ENCODE measurements around the gene TNFAIP1.

Gene TNFAIP1

GRCh38 chr17:28385406-28385805 lies 49.8 kb downstream of the TNFAIP1 start:
- H3K4me3 ChIP-seq (ENCODE audit: low read length): no peak overlapping the region
- no peak for DNase-seq (ENCODE audit: low read depth)
- TF ChIP-seq CTCF (conservative IDR thresholded peaks at IDR 0.05; ENCODE audit: low read depth, low read length): no peak

- no peak for TF ChIP-seq CTCF (conservative IDR thresholded peaks at IDR 0.05; ENCODE audit: low read depth, low read length)
- H3K4me3 ChIP-seq (ENCODE audit: low read length): no peak overlapping the region
- DNase-seq (ENCODE audit: low read depth): no peak
These were observed 50.8 kb downstream of the TNFAIP1 start for GRCh38 chr17:28386391-28386790.

- no peak overlapping the region for H3K4me3 ChIP-seq (ENCODE audit: low read length)
- TF ChIP-seq CTCF (conservative IDR thresholded peaks at IDR 0.05; ENCODE audit: low read depth, low read length): no peak
- no peak for DNase-seq (ENCODE audit: low read depth)
These were observed 52.5 kb downstream of the TNFAIP1 start for GRCh38 chr17:28388106-28388505.

- TF ChIP-seq CTCF (conservative IDR thresholded peaks at IDR 0.05; ENCODE audit: low read depth, low read length): no peak
- no peak overlapping the region for H3K4me3 ChIP-seq (ENCODE audit: low read length)
- no peak for DNase-seq (ENCODE audit: low read depth)
These were observed 54.6 kb downstream of the TNFAIP1 start for GRCh38 chr17:28390141-28390540.

GRCh38 chr17:28390563-28390962 lies 55.0 kb downstream of the TNFAIP1 start:
- no peak overlapping the region for H3K4me3 ChIP-seq (ENCODE audit: low read length)
- no peak for TF ChIP-seq CTCF (conservative IDR thresholded peaks at IDR 0.05; ENCODE audit: low read depth, low read length)
- DNase-seq (ENCODE audit: low read depth): no peak

- no peak for DNase-seq (ENCODE audit: low read depth)
- TF ChIP-seq CTCF (conservative IDR thresholded peaks at IDR 0.05; ENCODE audit: low read depth, low read length): no peak
- no peak overlapping the region for H3K4me3 ChIP-seq (ENCODE audit: low read length)
These were observed 55.4 kb downstream of the TNFAIP1 start for GRCh38 chr17:28390984-28391383.

- H3K4me3 ChIP-seq (ENCODE audit: low read length): no peak overlapping the region
- DNase-seq (ENCODE audit: low read depth): no peak
- no peak for TF ChIP-seq CTCF (conservative IDR thresholded peaks at IDR 0.05; ENCODE audit: low read depth, low read length)
These were observed 55.8 kb downstream of the TNFAIP1 start for GRCh38 chr17:28391401-28391800.
